Astrocyte of the spinal cord (primary cell): Measurements from ENCODE around the gene CRLF1.

Experiments
- DNase-seq: peaks from one replicate; pipeline ENCODE4 v3.0.0; 2011; ENCODE audit warnings: low read depth, low spot score
- H3K4me3 ChIP-seq: 2 replicates; pipeline ENCODE4 v1.5.1; 2011; ENCODE audit warnings: low read depth, mild to moderate bottlenecking, low read length, moderate library complexity
- CTCF ChIP-seq: IDR thresholded peaks from 2 replicates; pipeline ENCODE4 v1.5.1; 2012; ENCODE audit warnings: low read depth, mild to moderate bottlenecking, low read length, inconsistent platforms
- in situ Hi-C: cut with HindIII; loops from 2 replicates; pipeline ENCODE4 v1.10.0; 2017; ENCODE audit warnings: low sequenced_read_pairs

The CRLF1 gene

GRCh38 chr19:18606281-18607225, at the start of gene CRLF1:
Gene CRLF1, minus strand, starts transcription at chr19:18606799. Its CDS starts 143 bp downstream, at chr19:18606656.
- no peak for TF ChIP-seq CTCF
- in situ Hi-C loops, result no loop called here
- H3K4me3 ChIP-seq, result no peak within 1 kb of the TSS
- DNase-seq, result no peak

- no peak for TF ChIP-seq CTCF
- H3K4me3 ChIP-seq, result no peak overlapping the region
- in situ Hi-C loops, result no loop called here
- DNase-seq, result no peak
Observed at GRCh38 chr19:18655173-18655844, 48.7 kb upstream of the CRLF1 start.

GRCh38 chr19:18654469-18654868, 47.9 kb upstream of the CRLF1 start:
- DNase-seq, result no peak
- in situ Hi-C loops, result no loop called here
- TF ChIP-seq CTCF, result no peak
- H3K4me3 ChIP-seq, result no peak overlapping the region

GRCh38 chr19:18653853-18654252, 47.3 kb upstream of the CRLF1 start:
- no peak overlapping the region for H3K4me3 ChIP-seq
- no peak for DNase-seq
- TF ChIP-seq CTCF, result no peak
- in situ Hi-C loops, result no loop called here

GRCh38 chr19:18651733-18652132, 45.1 kb upstream of the CRLF1 start:
- DNase-seq, result no peak
- TF ChIP-seq CTCF, result no peak
- in situ Hi-C loops, result no loop called here
- no peak overlapping the region for H3K4me3 ChIP-seq

GRCh38 chr19:18651300-18651699, 44.7 kb upstream of the CRLF1 start:
- no peak for TF ChIP-seq CTCF
- no peak for DNase-seq
- in situ Hi-C loops, result no loop called here
- no peak overlapping the region for H3K4me3 ChIP-seq
